PC-9 (cell line): ENCODE data around the gene SDR39U1. TPM values are rescaled to one million over a fixed set of nuclear protein-coding genes. Genes with fewer than 3 reads are reported as not detected.
A peak's percentile ranks its signal among the peaks of the same experiment; 100 is the strongest.

Source experiments
- BruUV-seq: library from RNA; stranded (reverse); fragments of 400-500 nt; replicated peaks from 2 replicates; lab custom pipeline; 2021; lab: Mats Ljungman, UMichigan
- CTCF ChIA-PET: fragments of 300-600 bp; sonication (Branson Sonifier 250); formaldehyde crosslinking; loops from one replicate; lab custom pipeline; 2022; ENCODE audit warnings: antibody characterized with exemption; lab: Charles Lee
- POLR2A ChIA-PET: fragments of 300-600 bp; sonication (Branson Sonifier 250); formaldehyde crosslinking; loops from one replicate; lab custom pipeline; 2022; ENCODE audit warnings: antibody characterized with exemption; ENCODE audit not compliant: unreplicated experiment; lab: Charles Lee
- DNase-seq, 2 experiments: peaks; one replicate each; pipeline versions ENCODE4 v3.0.0 to v3.0.0-alpha.2; 2015 to 2022; ENCODE audit warnings: mixed read lengths in 1 of 2
- H2AFZ ChIP-seq: fragments of 200-600 bp; sonication (generic); 2 replicates; pipeline ENCODE4 v1.8.1; 2017; ENCODE audit warnings: antibody characterized with exemption
- H3F3A ChIP-seq: fragments of 200-600 bp; sonication (generic); 2 replicates; pipeline ENCODE4 v1.8.1; 2017; ENCODE audit warnings: antibody characterized with exemption, mild to moderate bottlenecking, low read depth; ENCODE audit not compliant: insufficient read depth
- H3K27ac ChIP-seq: fragments of 200-600 bp; sonication (generic); 2 replicates; pipeline ENCODE4 v1.6.1; 2016; ENCODE audit warnings: mixed run types
- H3K27me3 ChIP-seq: fragments of 200-600 bp; sonication (generic); 2 replicates; pipeline ENCODE4 v1.6.1; 2016; ENCODE audit warnings: low read depth, mixed run types; ENCODE audit not compliant: insufficient read depth
- H3K36me3 ChIP-seq: fragments of 200-600 bp; sonication (generic); 2 replicates; pipeline ENCODE4 v1.6.1; 2016; ENCODE audit warnings: low read depth, mixed run types
- H3K4me1 ChIP-seq: fragments of 200-600 bp; sonication (generic); replicated peaks from 2 replicates; pipeline ENCODE4 v1.6.1; 2016; ENCODE audit warnings: mixed run types; ENCODE audit not compliant: insufficient read depth
- H3K4me2 ChIP-seq: fragments of 200-600 bp; sonication (generic); 2 replicates; pipeline ENCODE4 v1.6.1; 2017; ENCODE audit warnings: mixed run types
- H3K4me3 ChIP-seq: fragments of 200-600 bp; sonication (generic); 2 replicates; pipeline ENCODE4 v1.6.1; 2016; ENCODE audit warnings: mixed run types
- H3K79me2 ChIP-seq: fragments of 200-600 bp; sonication (generic); 2 replicates; pipeline ENCODE4 v1.6.1; 2017; ENCODE audit warnings: low read depth, mixed run types
- H3K9me2 ChIP-seq: fragments of 200-600 bp; sonication (generic); 2 replicates; pipeline ENCODE4 v1.8.1; 2017; ENCODE audit warnings: mild to moderate bottlenecking; ENCODE audit not compliant: insufficient read depth
- H3K9me3 ChIP-seq: fragments of 200-600 bp; sonication (generic); 2 replicates; pipeline ENCODE4 v1.8.1; 2016; ENCODE audit warnings: low read depth; ENCODE audit not compliant: insufficient read depth
- H4K20me1 ChIP-seq: fragments of 200-600 bp; sonication (generic); 2 replicates; pipeline ENCODE4 v1.8.1; 2017; ENCODE audit not compliant: insufficient read depth
- CTCF ChIP-seq: fragments of 200-600 bp; sonication (generic); conservative IDR thresholded peaks from 2 replicates; pipeline ENCODE4 v1.6.1; 2017; ENCODE audit warnings: mixed run types, antibody characterized with exemption, mild to moderate bottlenecking, moderate library complexity
- EZH2 ChIP-seq: fragments of 200-600 bp; sonication (generic); IDR thresholded peaks from 2 replicates; pipeline ENCODE4 v1.8.0; 2017; ENCODE audit warnings: antibody characterized with exemption, low read depth
- intact Hi-C: fragments of 100-400 bp; cut with micrococcal nuclease; formaldehyde crosslinking; loops from one replicate; pipeline ENCODE4 v1.10.0; 2022; ENCODE audit not compliant: unreplicated experiment
- total RNA-seq: library from RNA; stranded (reverse); gene quantifications from 2 replicates; pipeline ENCODE4 v1.2.3, GENCODE V29; 2021

SDR39U1 gene
- total RNA-seq, 1 experiment from 2014 or later: 17.2 TPM

- H3K9me2 ChIP-seq: no peaks in the 10 kb centered on the region
- no peaks in the 10 kb centered on the region for H3K27me3 ChIP-seq
- H4K20me1 ChIP-seq: 0 out of 2 replicates have a peak, but pooled peaks cover 4% of the 10 kb centered on the region
- peaks cover 24% of the 10 kb centered on the region for H3K4me1 ChIP-seq
- peak in 1 of 2 experiments; percentile 71 for DNase-seq
- H3K4me3 ChIP-seq: peak overlapping the region; percentile 64
- H3K27ac ChIP-seq: peak overlapping the region; percentile 53; the same call in 1 of the 2 replicates
- BruUV-seq: no TSS peak
- peaks cover 22% of the 10 kb centered on the region; the same call in 1 of the 2 replicates for H3F3A ChIP-seq
- H3K9me3 ChIP-seq: no peaks in the 10 kb centered on the region
- ChIA-PET CTCF (interaction anchor here (0.6 to 1.4 kb wide), 3 partner anchors 31 to 150 kb away, joined by 3 to 7 read pairs (median 5); partner anchors contain the start of gene NYNRIN), POLR2A (interaction anchor here (0.6 to 1.8 kb wide), 5 partner anchors 39 to 1046 kb away, joined by 3 to 11 read pairs (median 8); partner anchors contain the start of genes RIPK3 and TINF2)
- no peak overlapping the region for H2AFZ ChIP-seq
- intact Hi-C loops: loop anchor here (2.0 to 5.0 kb wide), 2 partner anchors 37 to 188 kb away; partner anchors contain the start of gene TINF2
- no peak for TF ChIP-seq EZH2
- no peak for TF ChIP-seq CTCF
- no peaks in the 10 kb centered on the region for H3K36me3 ChIP-seq
- H3K79me2 ChIP-seq: peaks cover 14% of the 10 kb centered on the region
- H3K4me2 ChIP-seq: peak overlapping the region; percentile 83
Measured at GRCh38 chr14:24430143-24430681, 12.4 kb downstream of the SDR39U1 start.

- no peaks in the 10 kb centered on the region for H3K9me3 ChIP-seq
- H3F3A ChIP-seq: peaks cover 23% of the 10 kb centered on the region; the same call in 1 of the 2 replicates
- peaks cover 28% of the 10 kb centered on the region for H3K4me1 ChIP-seq
- H3K27ac ChIP-seq: peak within 1 kb of the TSS; percentile 53; the same call in 1 of the 2 replicates
- CTCF ChIA-PET: interaction anchor here (1.4 kb wide), 1 partner anchor 96 kb away, joined by 7 read pairs; no protein-coding TSS in a partner anchor
- BruUV-seq: TSS peak; percentile 87
- H2AFZ ChIP-seq: peak within 1 kb of the TSS; percentile 80
- H3K27me3 ChIP-seq: no peaks in the 10 kb centered on the region
- no peak for TF ChIP-seq CTCF
- no peak for TF ChIP-seq EZH2
- no peaks in the 10 kb centered on the region for H3K9me2 ChIP-seq
- DNase-seq: peak; percentile 61 to 80
- POLR2A ChIA-PET: interaction anchor here (0.6 to 1.7 kb wide), 4 partner anchors 38 to 1046 kb away, joined by 3 to 11 read pairs (median 6); partner anchors contain the start of genes RIPK3 and TINF2
- peak within 1 kb of the TSS; percentile 64 for H3K4me3 ChIP-seq
- peaks cover 14% of the 10 kb centered on the region for H3K79me2 ChIP-seq
- intact Hi-C loops: loop anchor here (2.0 to 5.0 kb wide), 2 partner anchors 37 to 187 kb away; partner anchors contain the start of gene TINF2
- H3K36me3 ChIP-seq: no peaks in the 10 kb centered on the region
- H3K4me2 ChIP-seq: peak within 1 kb of the TSS; percentile 83
- H4K20me1 ChIP-seq: 0 out of 2 replicates have a peak, but pooled peaks cover 4% of the 10 kb centered on the region
Measured at GRCh38 chr14:24429395-24430142, 13.0 kb downstream of the SDR39U1 start, which contains the start of the genes CBLN3 and KHNYN. Gene CBLN3, minus strand, starts transcription at chr14:24429668. Its CDS starts 614 bp downstream, at chr14:24429054. Gene KHNYN, plus strand, starts transcription at chr14:24429954. Its CDS starts 777 bp downstream, at chr14:24430731.
